Measurements from ENCODE around the gene TP53RK.

GRCh38 chr20:46723039-46723438 is 33.8 kb upstream of the TP53RK start:
- no peak for TF ChIP-seq CTCF (IDR thresholded peaks at IDR 0.05)
- no peak for TF ChIP-seq POLR2A (IDR thresholded peaks at IDR 0.05)

Measured in Peyer's patch (tissue), 4 donors.